ENCODE data around the gene DNAJB4.

DNA sequence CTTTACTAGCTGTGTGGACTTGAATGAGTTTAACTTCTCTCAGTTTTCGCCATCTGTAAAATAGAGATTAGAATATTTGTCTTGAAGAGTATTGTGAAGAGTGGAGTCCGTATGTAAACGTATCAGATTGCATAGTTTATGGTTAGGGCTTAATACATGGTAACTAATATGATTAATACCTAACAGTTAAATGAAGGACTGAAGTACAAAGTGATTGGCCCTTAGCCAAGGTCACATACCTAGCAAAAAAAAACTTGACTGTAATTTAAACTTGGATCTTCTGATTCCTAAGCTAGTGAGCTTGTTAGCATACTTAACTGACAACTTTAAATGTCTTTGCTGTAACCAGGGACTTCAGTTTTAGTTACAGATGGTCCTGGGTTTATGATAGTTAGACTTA lies 42.9 kb downstream of the DNAJB4 start:
- TF ChIP-seq, protein P1, sequence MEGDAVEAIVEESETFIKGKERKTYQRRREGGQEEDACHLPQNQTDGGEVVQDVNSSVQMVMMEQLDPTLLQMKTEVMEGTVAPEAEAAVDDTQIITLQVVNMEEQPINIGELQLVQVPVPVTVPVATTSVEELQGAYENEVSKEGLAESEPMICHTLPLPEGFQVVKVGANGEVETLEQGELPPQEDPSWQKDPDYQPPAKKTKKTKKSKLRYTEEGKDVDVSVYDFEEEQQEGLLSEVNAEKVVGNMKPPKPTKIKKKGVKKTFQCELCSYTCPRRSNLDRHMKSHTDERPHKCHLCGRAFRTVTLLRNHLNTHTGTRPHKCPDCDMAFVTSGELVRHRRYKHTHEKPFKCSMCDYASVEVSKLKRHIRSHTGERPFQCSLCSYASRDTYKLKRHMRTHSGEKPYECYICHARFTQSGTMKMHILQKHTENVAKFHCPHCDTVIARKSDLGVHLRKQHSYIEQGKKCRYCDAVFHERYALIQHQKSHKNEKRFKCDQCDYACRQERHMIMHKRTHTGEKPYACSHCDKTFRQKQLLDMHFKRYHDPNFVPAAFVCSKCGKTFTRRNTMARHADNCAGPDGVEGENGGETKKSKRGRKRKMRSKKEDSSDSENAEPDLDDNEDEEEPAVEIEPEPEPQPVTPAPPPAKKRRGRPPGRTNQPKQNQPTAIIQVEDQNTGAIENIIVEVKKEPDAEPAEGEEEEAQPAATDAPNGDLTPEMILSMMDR (IDR thresholded peaks at IDR 0.05 in 2 of 3, conservative IDR thresholded peaks at IDR 0.05 in 1 of 3; ENCODE audit: borderline replicate concordance in 1 of 3, insufficient read depth in 1 of 3, low read depth in 2 of 3, low read length in 2 of 3), result no peak
- TF ChIP-seq EZH2 (IDR thresholded peaks at IDR 0.05) (no peak), MAX (IDR thresholded peaks at IDR 0.05) (no peak), POLR2A (IDR thresholded peaks at IDR 0.05; ENCODE audit: borderline replicate concordance, extremely low read depth, insufficient read depth, insufficient read length) (no peak), POLR2AphosphoS5 (IDR thresholded peaks at IDR 0.05; ENCODE audit: low read depth, low read length) (no peak), SP1 (IDR thresholded peaks at IDR 0.05; ENCODE audit: low read depth) (no peak), FOSL1 (IDR thresholded peaks at IDR 0.05; ENCODE audit: low read depth) (no peak), TCF7L2 (IDR thresholded peaks at IDR 0.05; ENCODE audit: borderline replicate concordance, extremely low read depth, insufficient read depth, insufficient read length) (no peak), EGR1 (IDR thresholded peaks at IDR 0.05; ENCODE audit: low read depth) (no peak), YY1 (IDR thresholded peaks at IDR 0.05; ENCODE audit: extremely low read depth, insufficient replicate concordance, low read depth, low read length) (no peak), SRF (IDR thresholded peaks at IDR 0.05; ENCODE audit: low read depth) (no peak)
- TF ChIP-seq, protein P2, sequence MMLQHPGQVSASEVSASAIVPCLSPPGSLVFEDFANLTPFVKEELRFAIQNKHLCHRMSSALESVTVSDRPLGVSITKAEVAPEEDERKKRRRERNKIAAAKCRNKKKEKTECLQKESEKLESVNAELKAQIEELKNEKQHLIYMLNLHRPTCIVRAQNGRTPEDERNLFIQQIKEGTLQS (IDR thresholded peaks at IDR 0.05), result no peak

Data from HCT116 (cell line).